ENCODE measurements around the gene COL4A2. TPM values are rescaled to one million over a fixed set of nuclear protein-coding genes. Genes with fewer than 3 reads are reported as not detected.

Gene COL4A2
- total RNA-seq, 1 experiment from 2014 or later: 74.5 TPM

DNA sequence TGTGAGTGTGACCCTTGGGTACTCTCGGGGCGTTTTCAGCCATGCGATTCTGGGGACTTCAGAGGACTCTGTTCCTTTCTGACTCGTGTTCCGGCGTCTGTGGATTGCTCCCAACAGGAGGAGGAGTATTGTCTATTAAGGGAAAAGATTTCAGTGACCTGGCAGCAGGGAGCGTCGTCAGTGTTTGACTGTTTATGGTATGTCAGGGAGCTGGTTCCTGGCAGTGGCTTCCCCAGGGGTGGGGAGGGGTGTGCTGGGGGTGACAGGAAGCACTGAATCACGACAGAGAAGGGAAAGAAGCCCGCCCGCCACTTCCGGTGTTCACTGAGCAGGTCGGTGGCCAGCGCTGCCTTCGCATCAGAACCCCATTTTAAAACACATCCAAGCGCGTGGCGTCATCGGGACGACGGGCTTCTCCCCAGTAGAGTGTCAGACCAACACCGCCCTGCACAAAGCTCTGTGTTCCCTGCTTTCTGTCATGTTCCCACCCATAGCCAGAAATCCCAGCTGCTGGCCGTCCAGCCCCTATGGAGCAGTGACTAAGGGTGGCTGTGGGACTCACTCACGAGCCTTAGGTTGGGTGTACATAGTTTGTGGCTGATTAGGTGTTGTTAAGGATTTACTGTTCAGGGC is 33.8 kb downstream of the COL4A2 start:
- H3K4me2 ChIP-seq (ENCODE audit: low read length): no peak overlapping the region

DNA sequence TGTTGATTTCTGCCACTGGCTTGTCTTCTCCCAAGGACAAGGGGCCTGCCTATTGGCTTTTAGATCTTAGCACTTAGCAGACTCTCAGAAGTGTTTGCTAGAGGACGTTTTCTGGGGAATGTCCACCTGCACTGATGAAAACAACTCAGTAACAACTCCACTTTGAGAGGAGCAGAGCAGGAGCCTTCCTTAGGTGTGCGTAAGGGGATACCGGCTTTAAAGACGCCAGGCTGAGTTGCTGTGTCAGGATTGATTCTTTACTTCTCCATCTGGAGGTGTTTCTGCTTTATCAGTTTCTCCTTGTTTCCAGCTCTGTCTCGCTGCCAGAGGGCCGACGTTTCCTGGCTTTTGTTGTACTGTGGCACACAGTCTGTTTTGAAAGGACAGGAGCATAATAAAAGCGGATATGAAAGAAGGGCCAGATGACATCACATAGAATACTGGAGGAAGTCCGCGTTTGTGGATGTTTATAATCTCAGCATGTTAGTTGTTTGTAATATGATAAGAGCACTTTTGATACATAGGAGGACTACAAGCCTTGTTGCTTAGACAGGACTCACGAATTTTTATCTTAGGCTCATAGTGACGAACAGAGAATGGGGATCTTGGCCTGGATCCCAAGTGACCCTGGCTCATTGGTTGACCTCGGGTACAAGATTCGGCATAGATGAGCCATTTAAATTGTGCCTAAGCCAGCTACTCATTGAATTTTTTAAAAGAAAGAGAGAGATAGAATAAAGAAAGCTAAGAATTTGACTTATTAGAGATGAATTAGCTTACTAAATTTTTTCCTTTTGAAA is 34.6 kb downstream of the COL4A2 start:
- ATAC-seq (no peak), DNase-seq (no peak)
- Histone ChIP-seq H3K9me3 (ENCODE audit: low read length) (no peaks in the 10 kb centered on the region), H2AFZ (ENCODE audit: low read length) (no peak overlapping the region), H3K79me2 (ENCODE audit: low read length) (peaks cover 43% of the 10 kb centered on the region), H4K20me1 (ENCODE audit: low read length) (no peaks in the 10 kb centered on the region), H3K4me1 (ENCODE audit: insufficient read depth, low read length) (peaks cover 42% of the 10 kb centered on the region), H3K9me2 (replicated peaks; ENCODE audit: low read length) (no peaks in the 10 kb centered on the region), H3K36me3 (ENCODE audit: low read depth, low read length) (no peaks in the 10 kb centered on the region), H3K27me3 (ENCODE audit: low read length) (no peaks in the 10 kb centered on the region), H3K27ac (ENCODE audit: low read length) (no peak overlapping the region), H3F3A (ENCODE audit: low read length, unreplicated experiment) (no peaks in the 10 kb centered on the region), H3K4me3 (ENCODE audit: low read length) (no peak overlapping the region), H3K4me2 (ENCODE audit: low read length) (no peak overlapping the region), H3K9ac (ENCODE audit: low read length) (no peak overlapping the region)
- TF ChIP-seq EZH2 (IDR thresholded peaks at IDR 0.05; ENCODE audit: low read length, unreplicated experiment) (no peak), EZH2phosphoT487 (IDR thresholded peaks at IDR 0.05; ENCODE audit: borderline replicate concordance, low read length) (no peak), CTCF (conservative IDR thresholded peaks at IDR 0.05; ENCODE audit: low read depth, low read length) (no peak)
- CTCF ChIA-PET: no interaction called here
- no TSS peak for BruUV-seq (replicated peaks)
- intact Hi-C loops (cut with micrococcal nuclease): no loop called here
- POLR2A ChIA-PET (ENCODE audit: unreplicated experiment): no interaction called here

More for the DNA sequence above, 33.8 kb downstream of the COL4A2 start:
- Histone ChIP-seq H3K27ac (ENCODE audit: low read length) (no peak overlapping the region), H2AFZ (ENCODE audit: low read length) (no peak overlapping the region), H3F3A (ENCODE audit: low read length, unreplicated experiment) (no peaks in the 10 kb centered on the region), H3K9ac (ENCODE audit: low read length) (no peak overlapping the region), H3K36me3 (ENCODE audit: low read depth, low read length) (no peaks in the 10 kb centered on the region), H3K9me2 (replicated peaks; ENCODE audit: low read length) (no peaks in the 10 kb centered on the region), H3K4me1 (ENCODE audit: insufficient read depth, low read length) (peaks cover 35% of the 10 kb centered on the region), H3K27me3 (ENCODE audit: low read length) (no peaks in the 10 kb centered on the region), H4K20me1 (ENCODE audit: low read length) (no peaks in the 10 kb centered on the region), H3K79me2 (ENCODE audit: low read length) (peaks cover 42% of the 10 kb centered on the region), H3K9me3 (ENCODE audit: low read length) (no peaks in the 10 kb centered on the region), H3K4me3 (ENCODE audit: low read length) (no peak overlapping the region)
- ChIA-PET POLR2A (ENCODE audit: unreplicated experiment) (no interaction called here), CTCF (no interaction called here)
- ATAC-seq (no peak), DNase-seq (no peak)
- intact Hi-C loops (cut with micrococcal nuclease): no loop called here
- BruUV-seq (replicated peaks): no TSS peak
- TF ChIP-seq CTCF (conservative IDR thresholded peaks at IDR 0.05; ENCODE audit: low read depth, low read length) (no peak), EZH2 (IDR thresholded peaks at IDR 0.05; ENCODE audit: low read length, unreplicated experiment) (no peak), EZH2phosphoT487 (IDR thresholded peaks at IDR 0.05; ENCODE audit: borderline replicate concordance, low read length) (no peak)

DNA sequence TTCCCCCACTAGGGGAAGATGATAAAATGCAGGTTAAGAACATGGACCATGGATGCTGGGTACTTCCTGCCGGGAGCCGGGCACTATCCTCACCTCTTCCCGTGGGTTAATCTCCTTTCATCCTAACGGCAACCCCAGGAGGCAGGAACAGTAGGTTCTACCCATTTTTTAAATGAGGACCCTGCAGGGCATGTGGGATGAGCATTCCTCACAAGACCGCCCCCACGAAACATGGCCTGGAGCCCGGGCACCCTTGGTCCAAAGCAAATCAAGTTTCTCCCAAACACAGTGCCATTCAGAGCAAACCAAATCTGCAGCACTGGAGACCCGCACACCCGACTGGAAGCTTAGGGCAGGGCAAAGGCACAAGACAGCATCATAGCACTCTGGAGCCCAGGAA is 35.4 kb downstream of the COL4A2 start:
- Histone ChIP-seq H3K79me2 (ENCODE audit: low read length) (peaks cover 43% of the 10 kb centered on the region), H2AFZ (ENCODE audit: low read length) (no peak overlapping the region), H3K27ac (ENCODE audit: low read length) (peak overlapping the region; percentile 63), H3K9me3 (ENCODE audit: low read length) (no peaks in the 10 kb centered on the region), H3K27me3 (ENCODE audit: low read length) (no peaks in the 10 kb centered on the region), H3K9ac (ENCODE audit: low read length) (no peak overlapping the region), H3K4me3 (ENCODE audit: low read length) (no peak overlapping the region), H3K36me3 (ENCODE audit: low read depth, low read length) (no peaks in the 10 kb centered on the region), H3F3A (ENCODE audit: low read length, unreplicated experiment) (peaks cover 4% of the 10 kb centered on the region), H4K20me1 (ENCODE audit: low read length) (no peaks in the 10 kb centered on the region), H3K4me1 (ENCODE audit: insufficient read depth, low read length) (peaks cover 49% of the 10 kb centered on the region), H3K9me2 (replicated peaks; ENCODE audit: low read length) (no peaks in the 10 kb centered on the region), H3K4me2 (ENCODE audit: low read length) (peak overlapping the region; percentile 77)
- no TSS peak for BruUV-seq (replicated peaks)
- no peak for TF ChIP-seq EZH2 (IDR thresholded peaks at IDR 0.05; ENCODE audit: low read length, unreplicated experiment)
- no peak for TF ChIP-seq CTCF (conservative IDR thresholded peaks at IDR 0.05; ENCODE audit: low read depth, low read length)
- no peak for TF ChIP-seq EZH2phosphoT487 (IDR thresholded peaks at IDR 0.05; ENCODE audit: borderline replicate concordance, low read length)
- CTCF ChIA-PET: no interaction called here
- no peak for DNase-seq
- ATAC-seq: no peak
- POLR2A ChIA-PET (ENCODE audit: unreplicated experiment): no interaction called here
- intact Hi-C loops (cut with micrococcal nuclease): no loop called here
